GM19035 (cell line): ENCODE data around the gene PCCA.
"Not testable (repeated sequence)": the region's sequence is repeated elsewhere in the genome, so short reads cannot be mapped to it uniquely, and the experiment has no call there.

Source experiments
- ATAC-seq: cut with Tn5 transposase; IDR thresholded peaks from one replicate; pipeline ENCODE4 v1.9.1; 2021; ENCODE audit not compliant: unreplicated experiment

Gene PCCA

GRCh38 chr13:100356426-100356825 is 267.5 kb downstream of the PCCA start:
- ATAC-seq, result no peak

- ATAC-seq, result no peak
Observed at GRCh38 chr13:100356889-100357288, 268.0 kb downstream of the PCCA start.

- no peak for ATAC-seq
Observed at GRCh38 chr13:100357764-100358163, 268.9 kb downstream of the PCCA start.

GRCh38 chr13:100361504-100361903 is 272.6 kb downstream of the PCCA start:
- ATAC-seq, result no peak

GRCh38 chr13:100362371-100362770 is 273.5 kb downstream of the PCCA start:
- ATAC-seq, result no peak

- ATAC-seq, result no peak
Observed at GRCh38 chr13:100362781-100363180, 273.9 kb downstream of the PCCA start.

- ATAC-seq, result no peak
Observed at GRCh38 chr13:100363285-100363711, 274.4 kb downstream of the PCCA start.

GRCh38 chr13:100363874-100364273 is 275.0 kb downstream of the PCCA start:
- ATAC-seq, result no peak

- no peak for ATAC-seq
Observed at GRCh38 chr13:100364591-100364990, 275.7 kb downstream of the PCCA start.

GRCh38 chr13:100365680-100366079 is 276.8 kb downstream of the PCCA start:
- ATAC-seq, result no peak

- no peak for ATAC-seq
Observed at GRCh38 chr13:100378533-100378932, 289.6 kb downstream of the PCCA start.

- no peak for ATAC-seq
Observed at GRCh38 chr13:100381595-100382224, 292.8 kb downstream of the PCCA start.

- ATAC-seq, result no peak
Observed at GRCh38 chr13:100382785-100383184, 293.9 kb downstream of the PCCA start.

GRCh38 chr13:100387416-100387815 is 298.5 kb downstream of the PCCA start:
- no peak for ATAC-seq

GRCh38 chr13:100388150-100388549 is 299.3 kb downstream of the PCCA start:
- ATAC-seq, result not testable (repeated sequence)

GRCh38 chr13:100388923-100389322 is 300.0 kb downstream of the PCCA start:
- no peak for ATAC-seq

- ATAC-seq, result no peak
Observed at GRCh38 chr13:100389617-100390016, 300.7 kb downstream of the PCCA start.

- no peak for ATAC-seq
Observed at GRCh38 chr13:100392709-100393630, 304.1 kb downstream of the PCCA start.

- peak; percentile 90 for ATAC-seq
Observed at GRCh38 chr13:100394005-100394695, 305.3 kb downstream of the PCCA start.

GRCh38 chr13:100395698-100396373 is 306.9 kb downstream of the PCCA start:
- ATAC-seq, result no peak

- no peak for ATAC-seq
Observed at GRCh38 chr13:100396776-100397175, 307.9 kb downstream of the PCCA start.
